Choroid plexus epithelial cell (primary cell): ENCODE data around the gene C10orf143.
A peak's percentile ranks its signal among the peaks of the same experiment; 100 is the strongest.
"Not testable (repeated sequence)": the region's sequence is repeated elsewhere in the genome, so short reads cannot be mapped to it uniquely, and the experiment has no call there.

Experiments
- DNase-seq: peaks from one replicate; pipeline ENCODE4 v3.0.0-alpha.2; 2010; ENCODE audit warnings: low read depth
- H3K4me3 ChIP-seq: 2 replicates; pipeline ENCODE4 v1.5.1; 2011; ENCODE audit warnings: low read depth, mild to moderate bottlenecking, control low read depth, low read length, moderate library complexity
- TF ChIP-seq, protein P1 (sequence below): conservative IDR thresholded peaks from 2 replicates; pipeline ENCODE4 v1.5.1; 2011; ENCODE audit warnings: low read depth, mild to moderate bottlenecking, control low read depth, inconsistent platforms, low read length, moderate library complexity

The C10orf143 gene

DNA sequence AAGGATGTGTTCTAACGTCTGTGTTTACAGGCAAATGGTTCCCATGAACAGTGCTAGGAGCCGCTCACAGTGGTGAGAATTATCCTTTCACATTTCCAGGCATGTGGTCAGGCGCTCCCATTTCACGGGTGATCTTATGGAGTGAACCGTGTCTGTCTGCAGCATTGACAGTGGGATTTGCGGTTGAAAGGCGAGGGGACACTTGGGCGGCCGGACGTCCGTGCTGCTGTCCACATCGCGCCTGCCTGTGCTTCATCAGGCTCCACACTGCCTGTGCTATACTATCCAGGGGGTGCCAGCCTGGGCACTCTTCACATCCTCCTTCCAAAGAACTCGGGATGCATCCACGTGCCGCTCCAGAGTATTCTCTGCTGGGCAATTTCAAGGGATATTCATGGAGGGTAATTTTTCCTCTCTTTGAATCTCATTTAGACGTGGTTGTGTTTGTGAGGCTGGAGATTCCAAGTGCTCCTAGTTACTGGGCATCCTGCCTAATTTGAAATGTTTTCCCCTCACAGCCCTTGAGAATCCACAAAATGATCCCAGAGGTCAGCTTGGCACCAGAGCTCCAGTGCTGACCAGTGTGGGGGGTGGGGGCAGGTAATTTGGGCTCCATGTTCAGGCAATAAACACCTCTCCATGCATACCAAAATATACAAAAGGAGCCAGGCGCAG lies 84.7 kb downstream of the C10orf143 start:
- TF ChIP-seq, protein P1, sequence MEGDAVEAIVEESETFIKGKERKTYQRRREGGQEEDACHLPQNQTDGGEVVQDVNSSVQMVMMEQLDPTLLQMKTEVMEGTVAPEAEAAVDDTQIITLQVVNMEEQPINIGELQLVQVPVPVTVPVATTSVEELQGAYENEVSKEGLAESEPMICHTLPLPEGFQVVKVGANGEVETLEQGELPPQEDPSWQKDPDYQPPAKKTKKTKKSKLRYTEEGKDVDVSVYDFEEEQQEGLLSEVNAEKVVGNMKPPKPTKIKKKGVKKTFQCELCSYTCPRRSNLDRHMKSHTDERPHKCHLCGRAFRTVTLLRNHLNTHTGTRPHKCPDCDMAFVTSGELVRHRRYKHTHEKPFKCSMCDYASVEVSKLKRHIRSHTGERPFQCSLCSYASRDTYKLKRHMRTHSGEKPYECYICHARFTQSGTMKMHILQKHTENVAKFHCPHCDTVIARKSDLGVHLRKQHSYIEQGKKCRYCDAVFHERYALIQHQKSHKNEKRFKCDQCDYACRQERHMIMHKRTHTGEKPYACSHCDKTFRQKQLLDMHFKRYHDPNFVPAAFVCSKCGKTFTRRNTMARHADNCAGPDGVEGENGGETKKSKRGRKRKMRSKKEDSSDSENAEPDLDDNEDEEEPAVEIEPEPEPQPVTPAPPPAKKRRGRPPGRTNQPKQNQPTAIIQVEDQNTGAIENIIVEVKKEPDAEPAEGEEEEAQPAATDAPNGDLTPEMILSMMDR, result no peak
- no peak for DNase-seq
- no peak overlapping the region for H3K4me3 ChIP-seq

DNA sequence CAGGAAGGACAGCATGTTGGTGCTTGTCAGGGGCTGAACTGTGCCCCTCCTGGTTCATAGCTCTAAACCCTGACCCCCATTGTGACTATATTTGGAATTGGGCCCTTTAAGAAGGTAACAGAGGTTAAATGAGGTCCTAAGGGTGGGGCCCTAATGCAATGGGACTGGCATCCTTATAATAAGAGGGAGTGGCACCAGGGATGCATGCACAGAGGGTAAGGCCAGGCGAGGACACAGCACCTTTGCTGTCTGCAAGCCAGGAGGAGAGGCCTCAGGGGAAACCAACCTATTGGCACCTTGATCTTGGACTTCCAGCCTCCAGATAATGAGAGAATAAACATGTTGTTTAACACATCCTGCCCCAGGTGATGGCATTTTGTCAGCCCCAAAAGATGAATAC lies 85.3 kb downstream of the C10orf143 start:
- H3K4me3 ChIP-seq, result no peak overlapping the region
- DNase-seq, result no peak
- TF ChIP-seq, protein P1, result no peak

DNA sequence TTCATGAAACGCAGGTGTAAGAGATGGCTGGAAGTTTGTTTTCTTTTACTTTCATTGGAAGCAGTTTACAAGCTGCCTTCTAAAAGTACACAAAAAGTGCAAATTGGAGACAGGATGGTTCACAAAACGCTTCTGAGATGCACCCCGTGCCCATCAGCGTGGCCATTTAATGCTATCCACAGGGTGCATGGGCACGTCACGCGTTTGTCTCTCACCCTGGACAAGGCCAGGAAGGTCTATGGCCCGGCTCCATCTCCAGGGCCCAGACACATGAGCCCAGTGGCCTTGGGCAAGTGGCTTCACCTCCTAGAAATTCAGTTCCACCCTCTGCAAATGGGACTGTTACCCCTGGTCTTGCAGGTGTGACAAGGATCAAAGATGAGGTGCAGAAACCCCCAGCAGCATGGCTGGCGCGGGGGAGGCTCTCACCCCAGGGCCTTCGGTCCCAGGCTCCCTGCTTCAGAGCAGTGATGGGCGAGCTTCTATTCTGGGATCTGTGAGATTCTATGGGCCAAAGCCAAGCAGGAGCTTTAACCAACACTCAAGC lies 85.8 kb downstream of the C10orf143 start:
- DNase-seq, result no peak
- TF ChIP-seq, protein P1, result no peak
- no peak overlapping the region for H3K4me3 ChIP-seq

DNA sequence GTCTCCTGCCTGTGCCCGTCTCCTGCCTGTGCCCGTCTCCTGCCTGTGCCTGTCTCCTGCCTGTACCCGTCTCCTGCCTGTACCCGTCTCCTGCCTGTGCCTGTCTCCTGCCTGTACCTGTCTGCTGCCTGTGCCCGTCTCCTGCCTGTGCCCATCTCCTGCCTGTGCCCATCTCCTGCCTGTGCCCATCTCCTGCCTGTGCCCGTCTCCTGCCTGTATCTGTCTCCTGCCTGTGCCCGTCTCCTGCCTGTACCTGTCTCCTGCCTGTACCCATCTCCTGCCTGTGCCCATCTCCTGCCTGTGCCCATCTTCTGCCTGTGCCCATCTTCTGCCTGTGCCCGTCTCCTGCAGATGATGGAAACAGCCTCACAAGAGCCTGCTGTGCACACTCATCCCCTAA lies 86.3 kb downstream of the C10orf143 start:
- not testable (repeated sequence) for DNase-seq, H3K4me3 ChIP-seq

DNA sequence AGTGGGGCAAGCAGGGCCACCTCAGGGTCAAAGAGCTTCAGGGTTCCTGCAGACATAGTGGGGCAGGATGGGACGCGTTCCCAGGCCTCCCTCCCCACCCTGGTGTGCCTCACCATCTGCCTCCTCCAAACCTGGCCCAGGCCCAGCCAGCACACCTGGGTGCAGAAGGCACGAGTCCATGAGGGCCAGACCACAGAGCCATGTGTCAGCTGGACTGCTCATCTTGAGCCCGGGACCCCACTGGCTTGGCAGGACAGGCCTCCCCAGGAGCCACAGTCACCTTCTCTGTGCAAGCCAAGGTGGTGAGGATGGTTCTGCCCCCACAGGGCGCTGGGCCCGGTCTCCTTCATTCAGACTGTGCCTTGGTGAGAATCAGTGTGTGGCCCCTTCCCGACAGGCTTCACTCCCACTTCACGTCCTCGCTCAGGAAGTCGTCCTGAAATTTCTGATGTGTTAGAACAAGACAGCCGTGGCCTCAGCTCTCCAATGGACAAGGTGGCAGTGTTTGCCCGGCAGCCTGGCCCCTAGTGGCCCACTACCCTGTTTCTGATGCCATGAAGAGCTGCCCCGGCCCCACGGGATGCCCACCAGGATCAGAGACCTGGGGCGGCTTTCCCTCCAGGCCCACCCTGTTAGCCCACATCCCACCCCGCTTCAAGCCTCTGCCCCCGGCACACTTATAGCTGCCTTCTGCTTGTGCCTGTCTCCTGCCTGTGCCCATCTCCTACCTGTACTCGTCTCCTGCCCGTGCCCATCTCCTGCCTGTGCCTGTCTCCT lies 87.0 kb downstream of the C10orf143 start:
- no peak for DNase-seq
- H3K4me3 ChIP-seq, result no peak overlapping the region
- TF ChIP-seq, protein P1, result no peak

DNA sequence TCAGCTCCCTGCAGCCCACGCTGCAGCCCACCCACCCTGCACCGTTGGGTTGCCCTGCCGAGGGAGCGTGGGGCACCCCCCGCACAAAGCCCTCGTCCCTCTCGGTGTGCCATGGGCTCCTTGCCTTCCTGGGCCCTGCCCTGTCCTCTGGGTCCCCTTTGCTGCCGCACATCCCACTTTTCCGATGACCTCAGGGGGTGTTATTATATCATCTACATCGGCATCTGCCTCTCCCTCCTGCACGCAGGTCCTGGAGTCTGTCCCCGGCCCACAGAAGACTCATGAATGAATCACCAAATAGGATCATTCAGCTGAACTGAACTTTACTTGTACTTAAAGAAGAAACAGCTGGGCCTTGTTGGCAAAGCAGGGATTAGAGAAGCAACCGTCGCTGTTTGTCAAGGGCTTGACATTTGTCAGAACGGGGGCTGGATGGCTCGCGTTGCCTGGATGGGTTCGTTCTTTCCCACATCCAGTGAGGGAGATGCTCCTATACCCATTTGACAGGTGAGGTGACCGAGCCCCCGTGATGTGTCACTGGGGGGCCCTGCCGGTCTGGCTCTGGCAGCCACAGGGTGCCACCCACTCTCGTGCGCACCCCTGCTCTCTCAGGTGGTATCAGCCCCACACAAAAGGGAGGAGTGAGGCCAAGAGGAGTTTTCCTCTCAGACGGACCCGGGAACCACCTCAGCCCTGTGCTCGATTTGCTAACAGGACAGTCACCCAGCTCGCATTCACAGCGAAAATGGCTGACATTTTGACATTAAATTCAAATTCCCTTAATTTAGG lies 87.9 kb downstream of the C10orf143 start:
- peak; percentile 1 for DNase-seq
- TF ChIP-seq, protein P1, result no peak
- H3K4me3 ChIP-seq, result no peak overlapping the region

DNA sequence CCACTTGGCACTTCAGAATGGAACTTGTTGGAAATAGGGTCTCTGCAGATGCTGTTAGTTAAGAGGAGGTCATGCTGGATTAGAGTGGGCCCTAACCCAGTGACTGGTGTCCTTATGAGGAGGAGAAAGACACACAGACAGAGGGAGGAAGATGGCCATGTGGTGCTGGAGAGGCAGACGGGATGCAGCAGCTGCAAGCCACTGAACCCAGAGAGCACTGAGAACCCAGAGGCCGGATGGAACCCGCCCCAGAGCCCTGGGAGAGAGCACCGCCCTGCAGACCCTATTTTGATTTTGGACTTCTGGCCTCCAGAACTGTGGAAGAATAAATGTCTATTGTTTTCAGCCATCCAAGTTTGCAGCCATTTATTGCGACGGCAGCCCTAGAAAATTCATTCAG lies 88.5 kb downstream of the C10orf143 start:
- TF ChIP-seq, protein P1, result no peak
- no peak overlapping the region for H3K4me3 ChIP-seq
- DNase-seq, result no peak
